Measurements from ENCODE around the gene HMGCS1. TPM values are rescaled to one million over a fixed set of nuclear protein-coding genes. Genes with fewer than 3 reads are reported as not detected.

The HMGCS1 gene
- total and polyA plus RNA-seq, 2 of the 8 experiments (the other 6 are each of a cell fraction or from before 2014, with no cell fraction given), result 63.6 to 236 TPM

GRCh38 chr5:43275391-43275790 lies 37.8 kb downstream of the HMGCS1 start:
- Histone ChIP-seq H3K79me2 (ENCODE audit: control insufficient read depth in 1 of 2, insufficient read depth in 2 of 2, low read length in 2 of 2) (no peaks in the 10 kb centered on the region), H4K91ac (replicated peaks; ENCODE audit: insufficient read length, low read length) (no peak overlapping the region), H3K27me3 (replicated peaks in 1 of 4; ENCODE audit: control insufficient read depth in 3 of 4, extremely low read depth in 1 of 4, insufficient read depth in 3 of 4, low read length in 3 of 4) (no peaks in the 10 kb centered on the region), H3K27ac (ENCODE audit: low read depth, low read length) (no peak overlapping the region), H3K4me2 (ENCODE audit: insufficient read depth in 1 of 2, low read depth in 2 of 2, low read length in 2 of 2) (no peak overlapping the region), H2BK12ac (ENCODE audit: low read depth, low read length) (no peak overlapping the region), H3K23ac (ENCODE audit: insufficient read length) (no peak overlapping the region), H2BK20ac (ENCODE audit: low read length) (no peak overlapping the region), H2BK5ac (ENCODE audit: low read depth, low read length) (no peak overlapping the region), H4K5ac (ENCODE audit: insufficient read length, low read depth, low read length) (no peak overlapping the region), H3K4me1 (replicated peaks in 1 of 4; ENCODE audit: control insufficient read depth in 3 of 4, insufficient read depth in 4 of 4, low read length in 3 of 4) (peaks cover 0 to 4% (median 0%) of the 10 kb centered on the region in 4 experiments; a peak in 1 of 7 replicates), H3K9ac (replicated peaks in 1 of 4; ENCODE audit: extremely low read depth in 1 of 4, low read depth in 3 of 4, low read length in 3 of 4) (no peak overlapping the region), H4K8ac (ENCODE audit: extremely low read depth, insufficient read depth, low read length) (no peak overlapping the region), H3K18ac (ENCODE audit: extremely low read depth, low read length) (no peak overlapping the region), H2BK15ac (ENCODE audit: low read length) (no peak overlapping the region), H4K20me1 (replicated peaks in 1 of 2; ENCODE audit: control insufficient read depth in 1 of 2, insufficient read depth in 2 of 2, low read length in 2 of 2) (no peaks in the 10 kb centered on the region), H3K4me3 (ENCODE audit: extremely low read depth in 1 of 4, insufficient read depth in 2 of 4, low read depth in 3 of 4, low read length in 4 of 4) (no peak overlapping the region), H2AK5ac (ENCODE audit: low read depth, low read length) (no peak overlapping the region), H3K36me3 (ENCODE audit: control insufficient read depth in 2 of 4, insufficient read depth in 4 of 4, low read length in 3 of 4) (no peaks in the 10 kb centered on the region), H3K9me3 (ENCODE audit: insufficient read depth in 2 of 2, low read depth in 1 of 2, low read length in 1 of 2) (no peaks in the 10 kb centered on the region), H3K23me2 (ENCODE audit: low read depth, low read length) (0 out of 2 replicates have a peak, but pooled peaks cover 2% of the 10 kb centered on the region), H3K14ac (ENCODE audit: insufficient read length) (no peak overlapping the region), H2AFZ (ENCODE audit: low read length) (no peak overlapping the region), H3K4ac (replicated peaks; ENCODE audit: insufficient read length, low read depth, low read length) (no peak overlapping the region), H2BK120ac (replicated peaks; ENCODE audit: low read depth, low read length) (no peak overlapping the region), H3K79me1 (ENCODE audit: low read depth, low read length) (no peaks in the 10 kb centered on the region), H3K56ac (replicated peaks; ENCODE audit: insufficient read length, low read depth, low read length) (no peak overlapping the region)
- WGBS, 2 experiments (ENCODE audit: extremely low coverage in 1 of 2, insufficient coverage in 1 of 2, insufficient read length in 1 of 2, insufficient replicate concordance in 2 of 2, low coverage in 1 of 2, low lambda C conversion rate in 2 of 2, missing lambda C conversion rate in 1 of 2), result 85% methylated on average over 4 of the region's 4 CpGs; no CpG with 5 or more reads in 1 of the 2 experiments
- FAIRE-seq (no peak), DNase-seq (ENCODE audit: low read depth in 1 of 2, low spot score in 2 of 2) (no peak)
- CTCF ChIA-PET (ENCODE audit: partially characterized antibody), result interaction anchor here (0.8 to 1.8 kb wide), 3 partner anchors 22 to 114 kb away, joined by 3 to 7 read pairs (median 3); no protein-coding TSS in a partner anchor
- POLR2A ChIA-PET (ENCODE audit: partially characterized antibody), result interaction anchor here (0.6 to 2.3 kb wide), 2 partner anchors 8 to 185 kb away, joined by 3 to 5 read pairs; no protein-coding TSS in a partner anchor
- TF ChIP-seq TAF1 (IDR thresholded peaks at IDR 0.05; ENCODE audit: low read depth, low read length) (no peak), ASH2L (IDR thresholded peaks at IDR 0.05; ENCODE audit: low read length) (no peak), JUND (IDR thresholded peaks at IDR 0.05; ENCODE audit: low read length) (no peak), SP4 (IDR thresholded peaks at IDR 0.05; ENCODE audit: low read length) (no peak), KDM4A (IDR thresholded peaks at IDR 0.05; ENCODE audit: low read depth, low read length, severe bottlenecking) (no peak), YY1 (IDR thresholded peaks at IDR 0.05; ENCODE audit: low read depth, low read length) (no peak), POU5F1 (IDR thresholded peaks at IDR 0.05; ENCODE audit: low read depth, low read length) (no peak), USF2 (IDR thresholded peaks at IDR 0.05; ENCODE audit: low read length) (no peak), MAFK (IDR thresholded peaks at IDR 0.05; ENCODE audit: low read depth, low read length) (no peak), SIN3A (conservative IDR thresholded peaks at IDR 0.05 in 1 of 2, IDR thresholded peaks at IDR 0.05 in 1 of 2; ENCODE audit: low read depth in 1 of 2, low read length in 2 of 2) (no peak), CBX8 (IDR thresholded peaks at IDR 0.05; ENCODE audit: borderline replicate concordance, low read depth, low read length) (no peak), TCF12 (IDR thresholded peaks at IDR 0.05; ENCODE audit: low read depth, low read length) (no peak)

Measured in H1 (cell line).